Measurements from ENCODE around the gene P2RX3.
"Not testable (repeated sequence)": the region's sequence is repeated elsewhere in the genome, so short reads cannot be mapped to it uniquely, and the experiment has no call there.

GRCh38 chr11:57361420-57361819 is 23.3 kb downstream of the P2RX3 start:
- not testable (repeated sequence) for TF ChIP-seq CTCF, POLR2A (IDR thresholded peaks at IDR 0.05)
